Measurements from ENCODE around the gene PTPN5. TPM values are rescaled to one million over a fixed set of nuclear protein-coding genes. Genes with fewer than 3 reads are reported as not detected.

The PTPN5 gene
- total RNA-seq, 1 experiment from 2014 or later, result not detected

DNA sequence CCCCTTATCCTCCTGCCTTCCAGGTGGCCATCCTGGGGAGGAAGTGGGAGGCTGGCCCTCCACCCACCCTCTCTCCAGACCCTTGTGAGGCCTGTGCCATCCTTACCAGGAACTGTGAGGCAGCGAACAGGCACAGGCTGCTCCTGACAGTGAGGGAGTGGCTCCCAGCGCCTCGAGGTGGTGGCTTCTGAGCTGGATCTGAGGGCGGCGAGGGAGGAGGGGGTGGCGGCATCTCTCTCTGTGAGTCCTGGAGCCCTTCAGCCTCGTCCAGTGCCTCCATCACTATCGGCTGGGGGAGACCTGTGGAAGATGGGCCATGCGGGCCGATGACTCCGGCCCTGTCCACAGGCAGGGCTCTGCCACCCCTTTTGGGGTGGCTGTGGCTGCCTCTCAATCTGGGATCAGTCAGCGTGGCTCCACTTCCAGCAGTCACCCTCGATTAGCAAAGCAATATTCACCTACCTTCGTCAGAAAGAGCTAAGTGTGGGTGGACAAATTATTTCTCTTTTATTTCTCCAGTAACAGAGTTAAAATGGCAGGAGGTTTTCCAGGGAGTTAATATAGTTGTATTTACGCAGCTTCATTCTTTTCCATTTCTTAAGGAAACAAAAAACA lies 47.6 kb downstream of the PTPN5 start:
- intact Hi-C loops (cut with micrococcal nuclease; ENCODE audit: unreplicated experiment), result no loop called here
- Histone ChIP-seq H3K27me3 (ENCODE audit: control insufficient read depth, insufficient read depth, low read length) (no peaks in the 10 kb centered on the region), H3K27ac (ENCODE audit: low read length) (no peak overlapping the region), H3K4me1 (ENCODE audit: control insufficient read depth, insufficient read depth, low read length) (no peaks in the 10 kb centered on the region), H3K36me3 (ENCODE audit: control insufficient read depth, insufficient read depth, low read length) (no peaks in the 10 kb centered on the region), H3K9me3 (ENCODE audit: control insufficient read depth, insufficient read depth, low read depth, low read length) (no peaks in the 10 kb centered on the region), H3K4me3 (ENCODE audit: low read depth in 2 of 2, low read length in 2 of 2) (no peak overlapping the region)
- ChIA-PET CTCF (interaction anchor here (2.5 kb wide), 1 partner anchor 21 kb away, joined by 7 read pairs; no protein-coding TSS in a partner anchor), POLR2A (interaction anchor here (0.6 kb wide), 1 partner anchor 10 kb away, joined by 5 read pairs; no protein-coding TSS in a partner anchor)
- TF ChIP-seq POLR2AphosphoS5 (IDR thresholded peaks at IDR 0.05; ENCODE audit: low read depth, low read length) (no peak), TCF7L2 (IDR thresholded peaks at IDR 0.05; ENCODE audit: low read depth, low read length) (no peak), SIN3A (IDR thresholded peaks at IDR 0.05; ENCODE audit: borderline replicate concordance, insufficient read depth, low read depth, low read length) (no peak)
- TF ChIP-seq, protein P1, sequence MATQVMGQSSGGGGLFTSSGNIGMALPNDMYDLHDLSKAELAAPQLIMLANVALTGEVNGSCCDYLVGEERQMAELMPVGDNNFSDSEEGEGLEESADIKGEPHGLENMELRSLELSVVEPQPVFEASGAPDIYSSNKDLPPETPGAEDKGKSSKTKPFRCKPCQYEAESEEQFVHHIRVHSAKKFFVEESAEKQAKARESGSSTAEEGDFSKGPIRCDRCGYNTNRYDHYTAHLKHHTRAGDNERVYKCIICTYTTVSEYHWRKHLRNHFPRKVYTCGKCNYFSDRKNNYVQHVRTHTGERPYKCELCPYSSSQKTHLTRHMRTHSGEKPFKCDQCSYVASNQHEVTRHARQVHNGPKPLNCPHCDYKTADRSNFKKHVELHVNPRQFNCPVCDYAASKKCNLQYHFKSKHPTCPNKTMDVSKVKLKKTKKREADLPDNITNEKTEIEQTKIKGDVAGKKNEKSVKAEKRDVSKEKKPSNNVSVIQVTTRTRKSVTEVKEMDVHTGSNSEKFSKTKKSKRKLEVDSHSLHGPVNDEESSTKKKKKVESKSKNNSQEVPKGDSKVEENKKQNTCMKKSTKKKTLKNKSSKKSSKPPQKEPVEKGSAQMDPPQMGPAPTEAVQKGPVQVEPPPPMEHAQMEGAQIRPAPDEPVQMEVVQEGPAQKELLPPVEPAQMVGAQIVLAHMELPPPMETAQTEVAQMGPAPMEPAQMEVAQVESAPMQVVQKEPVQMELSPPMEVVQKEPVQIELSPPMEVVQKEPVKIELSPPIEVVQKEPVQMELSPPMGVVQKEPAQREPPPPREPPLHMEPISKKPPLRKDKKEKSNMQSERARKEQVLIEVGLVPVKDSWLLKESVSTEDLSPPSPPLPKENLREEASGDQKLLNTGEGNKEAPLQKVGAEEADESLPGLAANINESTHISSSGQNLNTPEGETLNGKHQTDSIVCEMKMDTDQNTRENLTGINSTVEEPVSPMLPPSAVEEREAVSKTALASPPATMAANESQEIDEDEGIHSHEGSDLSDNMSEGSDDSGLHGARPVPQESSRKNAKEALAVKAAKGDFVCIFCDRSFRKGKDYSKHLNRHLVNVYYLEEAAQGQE (IDR thresholded peaks at IDR 0.05; ENCODE audit: insufficient read depth in 1 of 2, low read depth in 2 of 2, low read length in 1 of 2), result no peak
- TF ChIP-seq, protein P2, sequence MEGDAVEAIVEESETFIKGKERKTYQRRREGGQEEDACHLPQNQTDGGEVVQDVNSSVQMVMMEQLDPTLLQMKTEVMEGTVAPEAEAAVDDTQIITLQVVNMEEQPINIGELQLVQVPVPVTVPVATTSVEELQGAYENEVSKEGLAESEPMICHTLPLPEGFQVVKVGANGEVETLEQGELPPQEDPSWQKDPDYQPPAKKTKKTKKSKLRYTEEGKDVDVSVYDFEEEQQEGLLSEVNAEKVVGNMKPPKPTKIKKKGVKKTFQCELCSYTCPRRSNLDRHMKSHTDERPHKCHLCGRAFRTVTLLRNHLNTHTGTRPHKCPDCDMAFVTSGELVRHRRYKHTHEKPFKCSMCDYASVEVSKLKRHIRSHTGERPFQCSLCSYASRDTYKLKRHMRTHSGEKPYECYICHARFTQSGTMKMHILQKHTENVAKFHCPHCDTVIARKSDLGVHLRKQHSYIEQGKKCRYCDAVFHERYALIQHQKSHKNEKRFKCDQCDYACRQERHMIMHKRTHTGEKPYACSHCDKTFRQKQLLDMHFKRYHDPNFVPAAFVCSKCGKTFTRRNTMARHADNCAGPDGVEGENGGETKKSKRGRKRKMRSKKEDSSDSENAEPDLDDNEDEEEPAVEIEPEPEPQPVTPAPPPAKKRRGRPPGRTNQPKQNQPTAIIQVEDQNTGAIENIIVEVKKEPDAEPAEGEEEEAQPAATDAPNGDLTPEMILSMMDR (IDR thresholded peaks at IDR 0.05), result no peak
- ATAC-seq (no peak), DNase-seq (ENCODE audit: low read depth, low spot score) (no peak)
- in situ Hi-C loops (cut with HindIII; ENCODE audit: low pct_unique_long_range_greater_than_20kb, low sequenced_read_pairs), result no loop called here
- no TSS peak for BruUV-seq (replicated peaks)

DNA sequence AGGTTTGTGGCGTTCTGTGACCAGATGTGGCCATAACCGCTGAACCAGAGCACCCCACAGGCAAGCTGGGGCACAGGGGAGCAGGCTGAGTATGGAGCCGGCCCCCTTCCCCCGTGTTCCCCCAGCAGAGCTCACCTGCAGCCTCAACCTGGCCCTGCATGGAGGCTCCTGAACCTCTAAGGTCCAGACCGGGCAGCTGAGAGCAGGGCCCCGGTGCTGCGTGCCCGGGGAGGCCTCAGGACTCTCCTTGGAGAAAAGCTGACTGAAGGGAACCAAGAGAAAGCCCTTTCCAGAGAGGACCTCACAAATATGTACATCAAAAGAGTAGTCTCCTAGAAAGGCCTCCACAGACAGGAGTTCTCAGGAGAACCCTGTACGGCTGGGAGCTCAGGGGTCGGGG lies 48.2 kb downstream of the PTPN5 start:
- CTCF ChIA-PET, result interaction anchor here (2.5 kb wide), 1 partner anchor 21 kb away, joined by 7 read pairs; no protein-coding TSS in a partner anchor

More for the DNA sequence above, 48.2 kb downstream of the PTPN5 start:
- Histone ChIP-seq H3K36me3 (ENCODE audit: control insufficient read depth, insufficient read depth, low read length) (no peaks in the 10 kb centered on the region), H3K4me3 (ENCODE audit: low read depth in 2 of 2, low read length in 2 of 2) (no peak overlapping the region), H3K9me3 (ENCODE audit: control insufficient read depth, insufficient read depth, low read depth, low read length) (no peaks in the 10 kb centered on the region), H3K27ac (ENCODE audit: low read length) (no peak overlapping the region), H3K27me3 (ENCODE audit: control insufficient read depth, insufficient read depth, low read length) (no peaks in the 10 kb centered on the region), H3K4me1 (ENCODE audit: control insufficient read depth, insufficient read depth, low read length) (no peaks in the 10 kb centered on the region)
- intact Hi-C loops (cut with micrococcal nuclease; ENCODE audit: unreplicated experiment) (no loop called here), in situ Hi-C loops (cut with HindIII; ENCODE audit: low pct_unique_long_range_greater_than_20kb, low sequenced_read_pairs) (no loop called here)
- POLR2A ChIA-PET, result no interaction called here
- ATAC-seq (no peak), DNase-seq (ENCODE audit: low read depth, low spot score) (no peak)
- no peak for TF ChIP-seq TCF7L2 (IDR thresholded peaks at IDR 0.05; ENCODE audit: low read depth, low read length)
- TF ChIP-seq, protein P1 (IDR thresholded peaks at IDR 0.05; ENCODE audit: insufficient read depth in 1 of 2, low read depth in 2 of 2, low read length in 1 of 2), result no peak
- TF ChIP-seq SIN3A (IDR thresholded peaks at IDR 0.05; ENCODE audit: borderline replicate concordance, insufficient read depth, low read depth, low read length), result no peak
- BruUV-seq (replicated peaks), result no TSS peak
